ENCODE data around the gene H2BK1. TPM values are rescaled to one million over a fixed set of nuclear protein-coding genes. Genes with fewer than 3 reads are reported as not detected.

The H2BK1 gene
- total RNA-seq, 1 experiment from 2014 or later = not detected

- Histone ChIP-seq H2AFZ (no peak overlapping the region), H3K9me2 (ENCODE audit: insufficient read depth) (no peaks in the 10 kb centered on the region), H3K4me3 (no peak overlapping the region), H3F3A (ENCODE audit: insufficient read depth, low read depth) (peaks cover 4% of the 10 kb centered on the region; the same call in 1 of the 2 replicates), H3K79me2 (ENCODE audit: low read depth) (no peaks in the 10 kb centered on the region), H3K4me2 (no peak overlapping the region), H3K4me1 (replicated peaks; ENCODE audit: insufficient read depth) (no peaks in the 10 kb centered on the region), H3K9me3 (ENCODE audit: insufficient read depth, low read depth) (no peaks in the 10 kb centered on the region), H4K20me1 (ENCODE audit: insufficient read depth) (no peaks in the 10 kb centered on the region), H3K36me3 (ENCODE audit: low read depth) (no peaks in the 10 kb centered on the region), H3K27me3 (ENCODE audit: insufficient read depth, low read depth) (peaks cover 64% of the 10 kb centered on the region), H3K27ac (no peak overlapping the region)
- intact Hi-C loops (cut with micrococcal nuclease; ENCODE audit: unreplicated experiment) = no loop called here
- no peak for DNase-seq
- ChIA-PET POLR2A (ENCODE audit: unreplicated experiment) (no interaction called here), CTCF (interaction anchor here (0.6 kb wide), 1 partner anchor 79 kb away, joined by 9 read pairs; no protein-coding TSS in a partner anchor)
- TF ChIP-seq CTCF (conservative IDR thresholded peaks at IDR 0.05) (no peak), EZH2 (IDR thresholded peaks at IDR 0.05; ENCODE audit: low read depth) (no peak)
- BruUV-seq (replicated peaks) = no TSS peak
These were observed 3.4 kb downstream of the H2BK1 start for GRCh38 chr7:151206914-151207313.

- H3K9me2 ChIP-seq (ENCODE audit: insufficient read depth) = no peaks in the 10 kb centered on the region
- no peaks in the 10 kb centered on the region for H3K4me1 ChIP-seq (replicated peaks; ENCODE audit: insufficient read depth)
- ChIA-PET CTCF (no interaction called here), POLR2A (ENCODE audit: unreplicated experiment) (no interaction called here)
- no peak overlapping the region for H3K4me3 ChIP-seq
- H3K9me3 ChIP-seq (ENCODE audit: insufficient read depth, low read depth) = no peaks in the 10 kb centered on the region
- no peak for DNase-seq
- H2AFZ ChIP-seq = no peak overlapping the region
- BruUV-seq (replicated peaks) = no TSS peak
- H3K27me3 ChIP-seq (ENCODE audit: insufficient read depth, low read depth) = peaks cover 76% of the 10 kb centered on the region
- H3K27ac ChIP-seq = no peak overlapping the region
- intact Hi-C loops (cut with micrococcal nuclease; ENCODE audit: unreplicated experiment) = no loop called here
- H3K79me2 ChIP-seq (ENCODE audit: low read depth) = no peaks in the 10 kb centered on the region
- no peaks in the 10 kb centered on the region for H4K20me1 ChIP-seq (ENCODE audit: insufficient read depth)
- TF ChIP-seq CTCF (conservative IDR thresholded peaks at IDR 0.05) = no peak
- TF ChIP-seq EZH2 (IDR thresholded peaks at IDR 0.05; ENCODE audit: low read depth) = no peak
- H3F3A ChIP-seq (ENCODE audit: insufficient read depth, low read depth) = peaks cover 2% of the 10 kb centered on the region; the same call in 1 of the 2 replicates
- H3K4me2 ChIP-seq = no peak overlapping the region
- no peaks in the 10 kb centered on the region for H3K36me3 ChIP-seq (ENCODE audit: low read depth)
These were observed 4.6 kb downstream of the H2BK1 start for GRCh38 chr7:151205730-151206129.

- Histone ChIP-seq H3K27ac (no peak overlapping the region), H3K4me3 (no peak overlapping the region), H2AFZ (no peak overlapping the region), H3K9me2 (ENCODE audit: insufficient read depth) (no peaks in the 10 kb centered on the region), H3K4me1 (replicated peaks; ENCODE audit: insufficient read depth) (no peaks in the 10 kb centered on the region), H3K9me3 (ENCODE audit: insufficient read depth, low read depth) (no peaks in the 10 kb centered on the region), H3K27me3 (ENCODE audit: insufficient read depth, low read depth) (peaks cover 88% of the 10 kb centered on the region), H3K4me2 (no peak overlapping the region), H3K79me2 (ENCODE audit: low read depth) (no peaks in the 10 kb centered on the region), H3F3A (ENCODE audit: insufficient read depth, low read depth) (no peaks in the 10 kb centered on the region), H4K20me1 (ENCODE audit: insufficient read depth) (no peaks in the 10 kb centered on the region), H3K36me3 (ENCODE audit: low read depth) (no peaks in the 10 kb centered on the region)
- CTCF ChIA-PET = no interaction called here
- BruUV-seq (replicated peaks) = no TSS peak
- TF ChIP-seq EZH2 (IDR thresholded peaks at IDR 0.05; ENCODE audit: low read depth) (no peak), CTCF (conservative IDR thresholded peaks at IDR 0.05) (no peak)
- DNase-seq = no peak
- POLR2A ChIA-PET (ENCODE audit: unreplicated experiment) = no interaction called here
- intact Hi-C loops (cut with micrococcal nuclease; ENCODE audit: unreplicated experiment) = no loop called here
These were observed 5.8 kb downstream of the H2BK1 start for GRCh38 chr7:151204383-151205032.
